Measurements from ENCODE around the gene COX15.
"Not testable (repeated sequence)": the region's sequence is repeated elsewhere in the genome, so short reads cannot be mapped to it uniquely, and the experiment has no call there.

Gene COX15

GRCh38 chr10:99740933-99741559, 9.1 kb upstream of the COX15 start:
- DNase-seq (ENCODE audit: low spot score), result no peak

DNA sequence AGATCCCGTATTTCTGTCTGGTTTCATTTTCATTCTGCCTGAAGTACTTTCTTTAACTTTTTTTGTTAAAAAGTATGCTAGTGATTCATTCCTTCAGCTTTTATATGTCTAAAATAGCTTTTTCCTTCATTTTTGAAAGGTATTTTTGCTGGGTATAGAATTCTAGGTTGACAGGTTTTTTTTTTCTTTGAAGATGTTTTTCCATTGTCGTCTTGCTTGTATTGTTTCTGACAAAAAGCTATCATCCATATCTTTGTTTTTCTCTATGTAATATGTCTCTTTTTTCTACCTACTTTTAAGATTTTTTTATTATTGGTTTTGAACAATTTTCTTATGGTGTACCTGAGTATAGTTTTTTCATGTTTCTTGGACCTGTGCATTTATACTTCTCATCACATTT, 8.3 kb upstream of the COX15 start:
- DNase-seq (ENCODE audit: low spot score), result no peak

DNA sequence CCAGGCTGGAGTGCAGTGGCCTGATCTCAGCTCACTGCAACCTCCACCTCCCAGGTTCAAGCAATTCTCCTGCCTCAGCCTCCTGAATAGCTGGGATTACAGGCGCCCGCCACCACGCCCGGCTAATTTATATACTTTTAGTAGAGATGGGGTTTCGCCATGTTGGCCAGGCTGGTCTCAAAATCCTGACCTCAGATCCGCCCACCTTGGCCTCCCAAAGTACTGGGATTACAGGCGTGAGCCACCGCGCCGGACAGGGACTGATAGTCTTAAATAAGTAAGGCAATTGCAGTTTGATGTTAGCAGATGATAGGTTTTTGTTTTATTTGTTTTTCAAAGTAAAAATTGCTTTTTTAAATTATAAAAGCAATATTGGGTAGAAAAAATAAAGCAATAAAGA, 2.2 kb upstream of the COX15 start:
- not testable (repeated sequence) for DNase-seq (ENCODE audit: low spot score)

- no peak for DNase-seq (ENCODE audit: low spot score)
Measured at GRCh38 chr10:99733366-99733765, 1.4 kb upstream of the COX15 start.

DNA sequence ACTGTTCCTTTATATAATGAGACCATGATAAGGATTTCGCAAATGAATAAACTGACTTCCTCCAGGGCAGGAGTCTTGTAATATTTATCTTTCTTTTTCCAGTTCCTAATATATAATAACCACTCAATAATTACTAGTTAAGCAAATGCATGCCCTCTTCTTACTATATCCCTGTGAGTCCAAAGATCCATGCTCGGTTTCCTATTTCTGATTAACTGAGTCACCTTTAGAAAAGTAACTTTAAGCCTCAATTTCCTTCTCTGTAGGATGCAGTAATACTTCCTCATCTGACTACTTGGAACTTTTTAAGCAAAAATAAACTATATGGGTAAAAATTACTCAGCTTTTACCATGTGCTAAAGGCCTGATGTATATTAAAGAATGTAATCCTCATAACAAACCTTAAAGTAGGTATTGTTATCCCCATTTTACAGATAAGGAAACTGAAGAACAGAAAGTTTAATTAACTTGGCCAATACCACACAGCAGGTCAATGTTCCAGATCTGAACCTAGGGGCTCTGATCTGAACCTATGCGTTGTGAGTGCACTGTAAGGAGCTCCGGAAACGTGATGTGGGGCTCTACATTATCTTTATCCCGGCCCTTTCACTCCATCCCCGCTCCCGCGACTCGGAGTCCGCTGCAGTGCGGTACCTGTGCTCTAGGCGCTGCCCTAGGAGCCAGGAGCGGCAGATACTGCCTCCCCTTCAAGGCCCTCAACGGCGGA, 458 bp downstream of the COX15 start:
- no peak for DNase-seq (ENCODE audit: low spot score)

DNA sequence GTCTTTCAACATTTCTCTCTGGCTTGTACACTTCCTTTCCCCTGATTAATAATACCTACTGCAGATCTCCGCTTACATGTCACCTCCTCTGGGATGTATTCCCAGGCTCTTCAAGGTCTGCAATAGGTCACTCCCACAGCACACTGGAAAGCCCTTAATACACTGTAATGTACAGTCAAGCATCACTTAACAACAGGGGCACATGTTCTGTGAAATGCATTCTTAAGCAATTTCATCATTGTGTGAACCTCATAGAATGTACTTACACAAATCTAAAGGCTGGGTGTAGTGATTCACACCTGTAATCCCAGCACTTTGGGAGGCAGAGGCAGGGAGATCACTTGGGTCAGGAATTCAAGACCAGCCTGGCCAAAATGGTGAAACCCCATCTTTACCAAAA, 1.9 kb downstream of the COX15 start:
- no peak for DNase-seq (ENCODE audit: low spot score)

DNA sequence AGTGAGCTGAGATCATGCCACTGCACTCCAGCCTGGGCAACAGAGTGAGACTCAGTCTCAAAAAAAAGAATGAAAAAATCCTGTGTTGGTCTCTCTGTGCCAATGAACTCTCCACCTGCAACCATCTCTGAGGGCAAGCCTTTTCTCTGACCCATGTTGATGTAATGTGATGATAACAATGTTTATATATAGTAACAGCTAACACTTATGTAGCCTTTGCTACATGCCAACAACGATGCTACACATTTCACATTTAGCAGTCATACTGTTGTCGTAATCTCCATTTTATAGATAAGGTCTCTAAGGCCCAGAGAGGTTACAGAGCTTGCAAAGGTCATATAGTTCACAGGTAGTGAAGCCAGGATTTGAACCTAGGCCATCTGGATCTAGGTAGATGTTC, 11.5 kb downstream of the COX15 start:
- DNase-seq (ENCODE audit: low spot score), result no peak

GRCh38 chr10:99714446-99714845, 17.5 kb downstream of the COX15 start:
- DNase-seq (ENCODE audit: low spot score), result no peak

DNA sequence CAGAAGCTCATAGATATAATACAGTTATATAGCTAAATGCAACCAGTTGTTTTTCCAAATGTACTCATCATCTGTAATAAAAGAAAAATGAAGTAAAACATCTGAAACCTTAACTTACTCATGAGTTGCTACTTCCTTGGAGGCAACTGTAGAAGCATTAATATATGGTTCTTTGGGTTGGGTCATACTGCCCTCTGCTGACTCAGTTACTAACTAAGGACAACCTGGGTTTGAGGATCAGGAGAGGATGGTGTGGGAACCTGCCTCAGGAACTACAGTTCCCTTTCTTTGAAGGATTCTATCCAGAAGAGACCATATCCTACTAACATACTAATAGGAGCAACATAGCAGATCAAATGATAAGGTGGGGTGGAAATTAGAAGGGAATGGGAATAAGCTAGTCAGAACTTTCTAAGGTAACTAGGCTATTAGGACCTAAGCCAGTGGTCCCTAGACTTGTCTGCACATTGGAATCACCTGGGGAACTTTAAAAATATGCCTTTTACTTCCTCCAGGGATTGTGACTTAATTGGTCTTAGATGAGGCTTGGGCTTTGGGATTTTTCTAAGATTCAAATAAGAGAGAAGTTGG, 20.7 kb downstream of the COX15 start:
- DNase-seq (ENCODE audit: low spot score), result no peak

GRCh38 chr10:99709480-99710229, 22.3 kb downstream of the COX15 start:
- no peak for DNase-seq (ENCODE audit: low spot score)

GRCh38 chr10:99708428-99709012, 23.4 kb downstream of the COX15 start:
- DNase-seq (ENCODE audit: low spot score), result no peak

DNA sequence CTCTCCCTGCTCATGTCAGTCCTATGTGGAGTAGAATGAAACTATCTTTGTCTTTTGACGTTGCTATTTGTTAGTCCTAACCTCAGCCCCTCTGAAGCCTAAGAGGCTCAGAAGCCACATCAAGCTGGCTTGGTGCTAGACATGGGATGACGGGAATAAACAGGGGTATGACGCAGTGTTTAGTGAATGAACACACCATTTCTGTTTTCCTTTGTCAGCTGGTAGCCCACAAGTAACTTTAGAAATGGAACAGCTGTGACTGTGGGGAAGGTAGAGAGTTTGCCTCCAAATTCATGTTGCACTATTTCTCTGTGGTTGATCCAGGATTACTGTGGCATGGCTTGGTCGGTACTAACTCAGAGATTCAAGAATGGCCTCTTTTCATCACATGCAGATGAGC, 31.3 kb downstream of the COX15 start:
- no peak for DNase-seq (ENCODE audit: low spot score)

DNA sequence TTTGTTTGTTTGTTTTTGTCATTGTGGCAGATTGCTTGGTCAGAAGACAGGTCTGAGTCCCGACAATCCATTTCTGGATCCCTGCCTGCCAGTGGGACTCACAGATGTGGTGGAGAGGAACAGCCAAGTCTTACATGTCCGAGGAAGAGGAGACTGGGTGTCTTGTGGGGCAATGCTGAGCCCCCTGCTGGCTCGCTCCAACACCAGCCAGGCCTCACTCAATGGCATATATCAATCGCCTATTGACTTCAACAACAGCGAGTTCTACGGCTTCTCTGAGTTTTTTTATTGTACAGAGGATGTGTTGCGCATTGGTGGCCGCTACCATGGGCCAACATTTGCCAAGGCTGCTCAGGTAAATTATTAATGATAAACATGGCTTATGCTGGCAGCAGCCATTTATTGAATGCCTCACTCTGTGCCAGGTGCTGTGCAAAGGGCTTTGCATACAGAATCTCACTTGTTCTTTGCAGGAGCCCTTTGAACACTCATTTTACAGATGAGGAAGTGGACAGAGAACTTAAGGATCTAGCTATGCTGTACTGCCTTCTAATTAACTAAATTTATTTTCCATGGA, 33.3 kb downstream of the COX15 start:
- no peak for DNase-seq (ENCODE audit: low spot score)

DNA sequence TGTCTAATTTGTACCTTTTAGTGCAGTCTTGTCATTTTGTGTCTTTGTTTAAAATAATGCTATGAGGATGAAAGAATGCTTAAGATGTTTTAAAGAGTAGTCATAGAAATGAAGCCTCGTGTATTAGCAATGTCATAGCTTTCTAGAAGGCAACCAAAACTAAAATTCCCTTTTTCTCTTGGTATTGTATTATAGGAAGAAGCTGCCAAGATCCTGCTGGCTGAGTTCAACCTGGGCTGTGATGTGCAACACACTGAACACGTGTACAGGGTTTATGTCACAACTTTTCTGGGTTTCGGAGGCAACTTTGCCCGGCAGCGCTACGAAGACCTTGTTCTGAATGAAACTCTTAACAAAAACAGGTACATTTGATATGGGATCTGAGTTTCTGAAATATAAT, 36.2 kb downstream of the COX15 start:
- DNase-seq (ENCODE audit: low spot score), result no peak

GRCh38 chr10:99693933-99694583, 37.9 kb downstream of the COX15 start:
- no peak for DNase-seq (ENCODE audit: low spot score)

GRCh38 chr10:99689461-99689860, 42.5 kb downstream of the COX15 start:
- no peak for DNase-seq (ENCODE audit: low spot score)

- DNase-seq (ENCODE audit: low spot score), result no peak
Measured at GRCh38 chr10:99685597-99685967, 46.3 kb downstream of the COX15 start.

DNA sequence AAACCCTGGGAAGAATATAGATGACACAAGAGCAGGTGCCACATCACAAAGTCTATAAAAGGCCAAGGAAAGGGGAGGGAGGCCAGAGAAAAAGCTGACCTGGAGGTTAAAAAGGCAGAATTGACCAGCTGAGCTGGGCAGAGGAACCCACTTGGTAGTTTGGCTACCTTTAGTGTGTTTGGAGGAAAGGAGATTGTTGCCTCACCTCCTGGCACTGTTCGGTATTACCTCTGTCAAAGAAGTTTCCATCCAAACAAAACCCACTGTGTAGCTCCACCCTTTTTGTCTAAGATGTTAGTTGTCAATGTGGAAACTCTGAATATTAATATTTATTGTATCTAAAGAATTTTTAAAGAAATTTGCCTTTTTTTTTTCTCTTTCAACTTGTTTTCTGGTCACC, 49.2 kb downstream of the COX15 start:
- no peak for DNase-seq (ENCODE audit: low spot score)

Measured in left forelimb (tissue), 1 donor.